G401 (cell line): ENCODE results near the gene UGT1A6. TPM values are rescaled to one million over a fixed set of nuclear protein-coding genes. Genes with fewer than 3 reads are reported as not detected.

Experiments used
- DNase-seq: peaks from one replicate; pipeline ENCODE4 v3.0.0-alpha.2; 2015; ENCODE audit warnings: low spot score
- in situ Hi-C: cut with HindIII; loops from 2 replicates; pipeline ENCODE4 v1.10.0; 2016; ENCODE audit warnings: low sequenced_read_pairs, mixed read lengths
- total RNA-seq: library from RNA; depleted of rRNA; stranded (reverse); fragments of >200 nt; shearing (Covaris generic); gene quantifications from 2 replicates; pipeline ENCODE4 v1.2.3, GENCODE V29; 2014

Gene UGT1A6
- total RNA-seq, 1 experiment from 2014 or later, result not detected

DNA sequence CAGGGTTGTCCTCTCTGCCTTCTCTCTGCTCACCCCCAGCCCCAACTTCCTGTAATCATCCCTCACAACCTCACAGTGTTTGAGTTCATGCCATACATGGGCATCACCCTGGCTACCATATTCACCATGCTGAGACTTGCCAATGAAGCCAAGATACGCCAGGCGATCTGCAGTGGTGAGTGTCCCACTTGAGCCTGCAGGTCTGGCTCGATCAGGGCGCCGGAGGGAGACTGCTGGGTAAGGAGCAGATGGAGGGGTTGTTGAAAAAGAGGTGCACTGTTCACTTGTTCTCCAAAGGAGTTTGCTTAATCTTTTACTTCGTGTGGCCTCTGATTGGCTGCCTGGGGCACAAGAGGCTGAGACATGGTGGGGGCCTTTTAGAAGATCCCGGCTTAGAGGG lies 100.0 kb downstream of the UGT1A6 start:
- in situ Hi-C loops, result no loop called here
- no peak for DNase-seq

GRCh38 chr2:233793465-233794127 lies 100.9 kb downstream of the UGT1A6 start:
- no peak for DNase-seq

DNA sequence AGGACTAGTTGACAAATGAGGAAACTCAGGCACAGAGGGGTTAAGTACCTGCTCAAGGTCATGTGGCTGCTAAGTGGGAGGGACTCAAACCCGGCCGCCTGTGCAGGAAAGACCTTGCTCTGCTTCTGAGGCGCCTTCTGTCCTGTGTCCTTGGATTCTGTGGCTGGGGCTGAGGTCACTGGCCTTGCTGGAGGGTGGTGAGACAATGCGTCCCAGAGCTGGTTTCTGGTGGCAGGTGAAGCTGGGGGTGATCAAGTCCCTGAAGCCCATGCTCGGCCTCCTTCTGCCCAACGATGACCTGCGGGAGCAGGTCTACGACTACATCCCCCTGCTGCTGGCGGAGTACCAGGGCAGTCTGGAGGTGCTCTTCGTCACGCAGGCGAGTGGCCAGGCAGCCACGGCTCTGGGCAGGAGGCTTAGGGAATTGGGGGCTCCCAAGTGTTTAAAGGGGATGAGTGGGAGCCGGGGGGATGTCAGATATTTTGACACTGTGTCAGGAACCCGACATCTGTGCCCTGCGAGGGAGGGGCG lies 101.5 kb downstream of the UGT1A6 start:
- DNase-seq, result no peak

More at GRCh38 chr2:233793465-233794127, 100.9 kb downstream of the UGT1A6 start:
- in situ Hi-C loops, result no loop called here

GRCh38 chr2:233795735-233796171 lies 103.1 kb downstream of the UGT1A6 start:
- in situ Hi-C loops, result no loop called here
- DNase-seq, result no peak

More for the DNA sequence above, 101.5 kb downstream of the UGT1A6 start:
- in situ Hi-C loops, result no loop called here

DNA sequence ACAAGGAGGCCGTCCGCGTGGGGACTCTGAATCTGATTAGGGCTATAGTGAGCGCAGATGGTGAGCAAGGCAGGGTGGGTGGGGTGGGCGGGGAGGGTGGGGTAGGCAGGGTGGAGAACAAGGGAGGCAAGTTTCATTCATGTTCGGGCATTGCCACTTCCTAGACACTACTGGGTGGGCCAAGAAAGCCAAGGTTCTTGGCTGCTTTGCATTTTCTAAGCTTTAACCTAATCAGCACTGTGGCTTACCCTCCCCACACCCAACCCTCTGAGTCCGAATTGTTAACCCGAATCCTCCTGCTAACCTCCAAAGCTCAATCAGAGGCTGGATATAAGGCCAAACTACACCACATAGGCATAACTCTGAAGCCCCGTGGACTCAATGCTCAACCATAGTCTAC lies 103.6 kb downstream of the UGT1A6 start:
- in situ Hi-C loops, result no loop called here
- DNase-seq, result no peak

DNA sequence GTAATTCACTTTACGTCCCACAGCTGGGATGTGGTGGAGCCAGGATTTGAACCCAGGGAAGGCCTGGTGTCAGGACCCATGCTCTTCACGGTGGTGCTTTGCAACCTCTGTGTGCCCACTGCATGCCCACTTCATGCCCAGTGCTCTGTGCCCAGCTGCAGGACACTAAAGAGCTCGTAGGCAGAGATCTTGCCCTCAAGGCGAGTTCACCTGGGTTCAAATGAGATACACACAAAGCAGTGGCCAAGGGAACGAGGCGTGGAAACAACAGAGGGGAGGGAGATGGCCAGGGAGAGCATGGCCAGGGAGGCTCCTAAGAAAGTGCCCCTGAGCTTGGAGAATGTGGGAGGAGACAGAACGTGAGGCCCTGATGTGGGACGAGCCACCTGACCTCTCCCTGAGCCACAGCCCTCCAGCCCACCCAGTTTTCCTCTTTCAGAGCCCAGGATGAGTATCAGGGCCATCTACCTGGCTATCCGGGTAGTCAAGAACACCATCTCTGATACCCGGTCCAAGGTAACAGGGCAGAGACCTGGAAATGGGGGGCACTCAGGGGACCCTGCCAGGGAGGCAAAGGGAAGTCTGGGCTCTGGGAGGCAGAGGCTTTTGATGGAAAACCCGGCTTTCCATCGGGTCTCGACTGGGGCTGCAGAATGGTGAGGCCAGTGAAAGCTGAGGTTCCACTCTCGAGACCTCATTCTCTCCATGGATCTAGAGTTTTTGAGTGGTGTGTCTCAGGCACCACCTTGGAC lies 105.8 kb downstream of the UGT1A6 start:
- DNase-seq, result no peak
- in situ Hi-C loops, result no loop called here

- in situ Hi-C loops, result no loop called here
- DNase-seq, result peak; percentile 7
These were observed 106.5 kb downstream of the UGT1A6 start for GRCh38 chr2:233799087-233799665.

DNA sequence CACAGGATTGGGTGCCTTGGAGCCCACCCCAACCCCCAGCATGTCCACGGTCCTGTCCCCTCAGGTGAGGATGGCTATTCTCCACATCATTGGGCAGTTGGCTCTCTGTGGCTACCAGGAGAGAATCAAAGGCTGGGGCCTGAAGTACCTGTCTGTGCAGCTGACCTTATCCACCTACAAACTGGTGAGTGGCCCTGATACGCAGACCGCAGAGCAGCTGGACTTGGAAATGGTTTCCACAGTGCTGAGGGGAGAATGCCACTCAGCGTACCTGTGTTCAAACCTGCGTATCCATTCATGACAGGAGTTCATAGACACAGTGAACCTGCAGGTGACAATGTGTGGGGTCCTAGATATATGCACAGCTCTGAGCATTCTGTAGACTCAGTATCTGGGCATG lies 107.0 kb downstream of the UGT1A6 start:
- in situ Hi-C loops, result no loop called here
- no peak for DNase-seq

- in situ Hi-C loops, result no loop called here
- DNase-seq, result no peak
These were observed 107.5 kb downstream of the UGT1A6 start for GRCh38 chr2:233800208-233800607.

DNA sequence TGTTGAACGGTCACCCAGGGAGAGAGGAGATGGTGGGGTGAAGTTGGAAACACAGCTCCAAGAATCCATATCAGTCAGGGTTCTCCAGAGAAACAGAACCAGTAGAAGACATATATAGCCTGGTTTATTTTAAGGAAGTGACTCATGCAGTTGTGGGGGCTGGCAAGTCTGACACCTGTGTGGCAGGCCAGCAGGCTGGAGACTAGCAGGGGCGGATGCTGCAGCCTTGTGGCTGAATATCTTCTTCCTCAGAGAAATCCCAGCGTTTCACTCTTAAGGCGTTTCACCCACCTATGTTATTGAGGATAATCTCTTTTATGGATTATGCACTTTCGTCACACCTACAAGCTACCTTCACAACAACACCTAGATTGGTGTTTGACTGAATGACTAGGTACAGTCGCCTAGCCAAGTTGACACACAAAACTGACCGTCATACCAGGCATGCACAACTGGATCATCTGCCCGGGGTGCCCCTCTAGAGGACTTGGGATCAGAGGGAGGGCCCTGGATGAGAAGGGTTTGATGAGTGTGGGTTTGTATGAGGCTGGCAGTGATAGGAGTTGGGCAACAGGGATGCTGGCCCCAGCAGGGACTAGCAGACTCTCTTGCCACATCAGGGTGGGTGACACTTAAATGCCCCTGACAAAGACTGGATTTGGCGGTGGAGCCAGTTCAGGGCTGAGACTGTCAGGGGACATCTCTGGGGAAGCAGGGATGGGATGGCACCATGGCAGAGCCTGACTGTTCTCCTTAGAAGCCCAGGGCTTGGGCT lies 108.9 kb downstream of the UGT1A6 start:
- no peak for DNase-seq
- in situ Hi-C loops, result no loop called here

GRCh38 chr2:233802132-233802815 lies 109.6 kb downstream of the UGT1A6 start:
- in situ Hi-C loops, result no loop called here
- DNase-seq, result no peak

DNA sequence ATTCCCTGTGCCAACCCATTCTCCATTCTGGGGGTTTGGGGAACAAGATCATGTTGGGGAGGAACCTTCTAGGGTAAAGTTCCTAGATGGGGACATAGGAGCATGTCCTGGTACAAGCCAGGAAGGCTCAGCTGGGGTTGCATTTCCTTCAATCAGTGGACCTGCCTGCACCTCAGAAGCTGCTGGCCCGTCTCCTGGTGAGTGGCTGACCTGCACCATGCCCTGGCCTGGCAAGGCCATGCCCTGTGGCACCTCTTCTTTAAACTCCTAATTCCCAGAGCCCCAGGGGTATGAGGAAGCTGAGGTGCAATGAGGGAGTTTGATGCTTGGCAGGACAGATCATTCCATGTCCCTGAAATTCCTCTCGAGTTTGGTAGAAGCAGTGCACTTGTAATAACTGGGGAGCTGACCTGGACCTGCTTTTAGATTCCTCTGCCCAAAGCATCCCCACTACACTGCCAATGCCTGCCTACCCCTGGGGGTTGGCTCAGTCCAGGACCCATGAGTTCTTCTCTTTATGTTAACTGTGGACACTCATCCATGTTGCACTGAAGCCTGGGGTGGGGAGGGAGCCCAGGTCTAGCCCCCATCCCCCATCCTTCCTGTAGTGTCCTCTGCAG lies 110.7 kb downstream of the UGT1A6 start:
- in situ Hi-C loops, result no loop called here
- no peak for DNase-seq

DNA sequence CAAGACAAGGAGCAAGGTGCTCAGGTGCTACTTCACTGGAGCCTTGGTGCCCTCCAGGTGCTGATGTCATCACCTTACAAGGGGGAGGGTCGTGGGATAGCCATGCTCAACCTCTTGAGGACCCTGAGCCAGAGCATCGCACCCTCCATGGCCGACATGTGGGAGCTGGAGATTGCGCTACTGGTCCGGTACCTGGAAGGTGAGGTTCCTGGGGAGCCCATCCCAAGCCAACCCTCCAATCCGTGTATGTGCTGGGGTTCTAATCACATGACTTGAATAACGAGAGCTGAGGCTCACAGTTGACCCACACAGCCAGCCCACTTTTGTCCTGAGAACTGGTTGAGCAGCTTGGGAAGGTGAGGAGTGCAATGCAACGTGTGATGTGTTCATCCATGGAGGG lies 111.3 kb downstream of the UGT1A6 start:
- DNase-seq, result no peak
- in situ Hi-C loops, result no loop called here

- in situ Hi-C loops, result no loop called here
- DNase-seq, result no peak
These were observed 114.7 kb downstream of the UGT1A6 start for GRCh38 chr2:233807215-233807865.

DNA sequence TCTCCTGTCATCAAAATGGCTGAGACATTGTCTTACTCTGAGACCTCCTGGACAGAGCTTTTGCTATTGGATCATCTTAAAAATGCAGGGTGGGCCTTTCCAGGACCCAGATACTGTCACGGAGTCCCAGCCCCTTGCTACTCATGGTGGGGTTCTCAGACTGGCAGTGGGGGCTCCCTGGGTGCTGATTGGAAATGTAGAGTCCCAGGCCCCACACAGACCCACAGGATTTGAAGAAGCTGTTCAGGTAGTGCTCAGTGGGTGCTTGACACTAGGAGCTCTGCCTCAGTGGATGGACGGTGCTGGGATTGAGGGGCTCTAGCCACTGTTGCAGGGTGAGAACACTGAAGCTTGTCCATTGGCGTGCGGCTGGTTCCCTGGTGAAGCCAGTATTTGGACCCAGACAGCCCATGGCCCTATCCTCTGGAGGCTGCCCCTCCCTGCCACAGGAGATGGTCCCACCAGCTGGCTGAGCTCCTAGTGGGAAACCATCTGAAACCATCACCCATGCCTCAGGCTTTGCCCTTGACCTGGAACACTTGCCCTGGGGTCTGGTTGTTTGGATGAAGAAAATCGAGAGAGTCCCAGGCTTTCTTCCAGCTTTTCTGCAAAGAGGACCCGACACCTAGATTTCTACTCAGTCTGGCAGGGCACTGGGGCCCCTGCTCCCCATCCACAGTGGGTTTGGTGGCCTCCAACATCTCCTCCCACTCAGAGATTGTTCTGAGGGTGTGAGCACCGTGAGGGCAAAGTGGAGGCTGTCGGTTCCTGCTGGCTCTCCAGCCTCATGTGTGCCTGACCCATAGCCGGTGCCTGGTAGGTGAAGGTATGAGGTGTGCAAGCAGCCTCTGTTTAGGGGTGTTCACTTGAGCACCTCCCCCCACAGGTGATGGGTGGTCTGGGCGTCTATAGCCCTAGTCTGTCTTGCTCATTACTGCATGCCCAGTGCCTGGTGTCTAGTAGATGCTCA lies 115.6 kb downstream of the UGT1A6 start:
- in situ Hi-C loops, result no loop called here
- no peak for DNase-seq

DNA sequence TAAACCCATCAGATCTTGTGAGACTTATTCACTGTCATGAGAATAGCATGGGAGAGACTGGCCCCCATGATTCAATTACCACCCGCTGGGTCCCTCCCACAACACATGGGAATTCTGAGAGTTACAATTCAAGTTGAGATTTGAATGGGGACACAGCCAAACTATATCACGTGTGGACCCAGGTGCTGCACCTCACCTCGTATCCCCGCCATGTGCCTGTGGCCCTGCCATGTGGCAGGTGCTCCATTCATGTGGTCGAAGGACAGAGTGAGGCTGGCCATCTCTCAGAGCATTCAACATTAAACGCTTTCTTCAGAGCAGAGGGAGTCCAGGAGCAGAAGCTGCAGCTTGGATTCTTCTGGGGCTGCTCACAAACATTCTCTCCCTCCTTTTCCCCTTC lies 117.7 kb downstream of the UGT1A6 start:
- no peak for DNase-seq
- in situ Hi-C loops, result no loop called here

GRCh38 chr2:233811087-233811486 lies 118.4 kb downstream of the UGT1A6 start:
- no peak for DNase-seq
- in situ Hi-C loops, result no loop called here
